Upper lobe of left lung (tissue), 4 donors: Measurements from ENCODE around the gene FOXN3.

Experiments
- CTCF ChIP-seq, 6 experiments: fragments of 450-650 bp in 4 of 6; fragments of 200-600 bp in 2 of 6; sonication (generic) in 2 of 6; IDR thresholded peaks; one replicate each; pipeline ENCODE4 v1.5.1; 2016 to 2019; ENCODE audit warnings: antibody characterized with exemption in 6 of 6
- POLR2AphosphoS5 ChIP-seq, 2 donors: sonication (generic); formaldehyde crosslinking; IDR thresholded peaks; one replicate each; pipeline ENCODE4 v1.5.1; 2017; ENCODE audit warnings: antibody characterized with exemption in 2 of 2

- no peak for TF ChIP-seq CTCF (IDR thresholded peaks at IDR 0.05)
- peak in 1 of 2 donors; percentile 44 for TF ChIP-seq POLR2AphosphoS5 (IDR thresholded peaks at IDR 0.05)
Measured at GRCh38 chr14:89418452-89418851, 1.4 kb upstream of the FOXN3 start.
